ENCODE results near the gene DCTN1. TPM values are rescaled to one million over a fixed set of nuclear protein-coding genes. Genes with fewer than 3 reads are reported as not detected.

DCTN1 gene
- total RNA-seq, 1 donor from 2014 or later, result 100 TPM

- Histone ChIP-seq H3K36me3 (no peaks in the 10 kb centered on the region), H3K4me1 (no peaks in the 10 kb centered on the region), H3K27me3 (peaks cover 7% of the 10 kb centered on the region), H3K9ac (no peak overlapping the region), H3K4me2 (no peak overlapping the region), H3K27ac (no peak overlapping the region), H3F3A (ENCODE audit: low read depth) (peaks cover 15% of the 10 kb centered on the region), H3K79me2 (ENCODE audit: low read depth) (peaks cover 9% of the 10 kb centered on the region), H4K20me1 (ENCODE audit: low read depth) (no peaks in the 10 kb centered on the region), H3K4me3 (no peak overlapping the region), H3K9me3 (ENCODE audit: low read depth) (no peaks in the 10 kb centered on the region), H2AFZ (replicated peaks) (no peak overlapping the region)
- Mint-ChIP-seq H3K4me1 (peaks cover 14% of the 10 kb centered on the region), H3K36me3 (peaks cover 1% of the 10 kb centered on the region), H3K27me3 (ENCODE audit: insufficient read depth, low read depth) (peaks cover 14% of the 10 kb centered on the region), H3K4me3 (no peak overlapping the region), H3K9me3 (no peaks in the 10 kb centered on the region), H3K27ac (no peak overlapping the region)
- TF ChIP-seq, protein P1, sequence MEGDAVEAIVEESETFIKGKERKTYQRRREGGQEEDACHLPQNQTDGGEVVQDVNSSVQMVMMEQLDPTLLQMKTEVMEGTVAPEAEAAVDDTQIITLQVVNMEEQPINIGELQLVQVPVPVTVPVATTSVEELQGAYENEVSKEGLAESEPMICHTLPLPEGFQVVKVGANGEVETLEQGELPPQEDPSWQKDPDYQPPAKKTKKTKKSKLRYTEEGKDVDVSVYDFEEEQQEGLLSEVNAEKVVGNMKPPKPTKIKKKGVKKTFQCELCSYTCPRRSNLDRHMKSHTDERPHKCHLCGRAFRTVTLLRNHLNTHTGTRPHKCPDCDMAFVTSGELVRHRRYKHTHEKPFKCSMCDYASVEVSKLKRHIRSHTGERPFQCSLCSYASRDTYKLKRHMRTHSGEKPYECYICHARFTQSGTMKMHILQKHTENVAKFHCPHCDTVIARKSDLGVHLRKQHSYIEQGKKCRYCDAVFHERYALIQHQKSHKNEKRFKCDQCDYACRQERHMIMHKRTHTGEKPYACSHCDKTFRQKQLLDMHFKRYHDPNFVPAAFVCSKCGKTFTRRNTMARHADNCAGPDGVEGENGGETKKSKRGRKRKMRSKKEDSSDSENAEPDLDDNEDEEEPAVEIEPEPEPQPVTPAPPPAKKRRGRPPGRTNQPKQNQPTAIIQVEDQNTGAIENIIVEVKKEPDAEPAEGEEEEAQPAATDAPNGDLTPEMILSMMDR (IDR thresholded peaks at IDR 0.05), result no peak
- TF ChIP-seq EZH2phosphoT487 (IDR thresholded peaks at IDR 0.05) (no peak), EZH2 (IDR thresholded peaks at IDR 0.05) (no peak)
- DNase-seq (ENCODE audit: low spot score), result no peak
These were observed 37.7 kb upstream of the DCTN1 start for GRCh38 chr2:74417763-74418162.

DNA sequence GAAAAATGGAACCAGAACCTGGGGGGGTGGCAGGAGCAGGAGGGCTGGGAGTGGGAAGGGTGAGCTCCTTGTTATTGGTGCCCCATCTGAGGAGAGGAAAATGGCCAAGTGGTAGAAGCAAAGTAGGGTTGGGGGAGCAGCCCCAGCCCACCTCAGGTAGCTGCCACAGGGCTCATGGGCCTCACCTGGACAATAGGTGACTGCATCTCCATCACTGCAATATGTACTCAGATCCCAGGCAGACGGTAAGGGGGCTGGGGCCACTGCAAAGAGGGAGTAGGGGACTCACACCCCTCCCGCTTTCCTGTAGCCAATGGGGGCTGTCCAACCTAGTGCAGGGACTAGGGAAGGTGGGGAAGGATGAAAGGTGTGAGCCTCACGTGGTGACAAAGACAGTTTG is 37.1 kb upstream of the DCTN1 start:
- no peak overlapping the region for H3K4me2 ChIP-seq
- H3K36me3 ChIP-seq, result no peaks in the 10 kb centered on the region
- H3F3A ChIP-seq (ENCODE audit: low read depth), result peaks cover 12% of the 10 kb centered on the region
- H3K9ac ChIP-seq, result no peak overlapping the region
- Mint-ChIP-seq H3K9me3 (no peaks in the 10 kb centered on the region), H3K4me1 (peaks cover 11% of the 10 kb centered on the region), H3K36me3 (no peaks in the 10 kb centered on the region), H3K27ac (no peak overlapping the region), H3K27me3 (ENCODE audit: insufficient read depth, low read depth) (peaks cover 11% of the 10 kb centered on the region), H3K4me3 (no peak overlapping the region)
- no peak overlapping the region for H2AFZ ChIP-seq (replicated peaks)
- no peak for TF ChIP-seq EZH2phosphoT487 (IDR thresholded peaks at IDR 0.05)
- TF ChIP-seq EZH2 (IDR thresholded peaks at IDR 0.05), result no peak
- TF ChIP-seq, protein P1 (IDR thresholded peaks at IDR 0.05), result no peak
- H4K20me1 ChIP-seq (ENCODE audit: low read depth), result no peaks in the 10 kb centered on the region
- no peaks in the 10 kb centered on the region for H3K4me1 ChIP-seq
- H3K9me3 ChIP-seq (ENCODE audit: low read depth), result no peaks in the 10 kb centered on the region
- H3K79me2 ChIP-seq (ENCODE audit: low read depth), result peaks cover 4% of the 10 kb centered on the region
- H3K27me3 ChIP-seq, result peaks cover 7% of the 10 kb centered on the region
- no peak for DNase-seq (ENCODE audit: low spot score)
- H3K27ac ChIP-seq, result no peak overlapping the region
- no peak overlapping the region for H3K4me3 ChIP-seq

GRCh38 chr2:74416778-74417177 is 36.7 kb upstream of the DCTN1 start:
- Mint-ChIP-seq H3K36me3 (no peaks in the 10 kb centered on the region), H3K9me3 (no peaks in the 10 kb centered on the region), H3K27me3 (ENCODE audit: insufficient read depth, low read depth) (peaks cover 7% of the 10 kb centered on the region), H3K4me1 (peaks cover 10% of the 10 kb centered on the region), H3K27ac (no peak overlapping the region), H3K4me3 (no peak overlapping the region)
- H2AFZ ChIP-seq (replicated peaks), result no peak overlapping the region
- TF ChIP-seq EZH2 (IDR thresholded peaks at IDR 0.05) (no peak), EZH2phosphoT487 (IDR thresholded peaks at IDR 0.05) (no peak)
- TF ChIP-seq, protein P1 (IDR thresholded peaks at IDR 0.05), result no peak
- DNase-seq (ENCODE audit: low spot score), result no peak
- H3F3A ChIP-seq (ENCODE audit: low read depth), result peaks cover 11% of the 10 kb centered on the region
- no peaks in the 10 kb centered on the region for H3K36me3 ChIP-seq
- H3K4me3 ChIP-seq, result no peak overlapping the region
- H4K20me1 ChIP-seq (ENCODE audit: low read depth), result no peaks in the 10 kb centered on the region
- H3K27ac ChIP-seq, result no peak overlapping the region
- H3K4me1 ChIP-seq, result no peaks in the 10 kb centered on the region
- H3K9me3 ChIP-seq (ENCODE audit: low read depth), result no peaks in the 10 kb centered on the region
- H3K4me2 ChIP-seq, result no peak overlapping the region
- H3K79me2 ChIP-seq (ENCODE audit: low read depth), result no peaks in the 10 kb centered on the region
- no peak overlapping the region for H3K9ac ChIP-seq
- H3K27me3 ChIP-seq, result peaks cover 7% of the 10 kb centered on the region
